Neural cell (in vitro differentiated cells): Measurements from ENCODE around the gene PLP2. TPM values are rescaled to one million over a fixed set of nuclear protein-coding genes. Genes with fewer than 3 reads are reported as not detected.
A peak's percentile ranks its signal among the peaks of the same experiment; 100 is the strongest.

ENCODE experiments used
- H2AFZ ChIP-seq: fragments of 200-600, 300-800 bp; sonication (generic), shearing (Covaris generic); 2 replicates; pipeline ENCODE4 v1.6.0; 2014; ENCODE audit warnings: low read depth, mild to moderate bottlenecking, antibody characterized with exemption, low read length, moderate library complexity
- H3F3A ChIP-seq: fragments of 200-600 bp; shearing (Covaris generic); 2 replicates; pipeline ENCODE4 v1.6.1; 2016; ENCODE audit warnings: mild to moderate bottlenecking, moderate library complexity, mixed read lengths, antibody characterized with exemption, low read length; ENCODE audit not compliant: insufficient read depth, poor library complexity, severe bottlenecking
- H3K27ac ChIP-seq: fragments of 200-600, 300-800 bp; sonication (generic), shearing (Covaris generic); 2 replicates; pipeline ENCODE4 v1.5.1; 2014; ENCODE audit warnings: mild to moderate bottlenecking, low read length, moderate library complexity
- H3K27me3 ChIP-seq: fragments of 300-800, 200-600 bp; sonication (generic), shearing (Covaris generic); 2 replicates; pipeline ENCODE4 v1.6.0; 2014; ENCODE audit warnings: mild to moderate bottlenecking, low read depth, low read length, moderate library complexity; ENCODE audit not compliant: insufficient read depth
- H3K36me3 ChIP-seq: fragments of 300-800, 200-600 bp; sonication (generic), shearing (Covaris generic); 2 replicates; pipeline ENCODE4 v1.5.1; 2014; ENCODE audit warnings: mild to moderate bottlenecking, antibody characterized with exemption, low read length, moderate library complexity; ENCODE audit not compliant: insufficient read depth
- H3K4me2 ChIP-seq: fragments of 300-800, 200-600 bp; sonication (generic), shearing (Covaris generic); 2 replicates; pipeline ENCODE4 v1.6.0; 2014; ENCODE audit warnings: mild to moderate bottlenecking, low read length
- H3K4me3 ChIP-seq: fragments of 300-800, 200-600 bp; sonication (generic), shearing (Covaris generic); 2 replicates; pipeline ENCODE4 v1.5.1; 2014; ENCODE audit warnings: mild to moderate bottlenecking, low read length, moderate library complexity
- H3K79me2 ChIP-seq: fragments of 200-600 bp; shearing (Covaris generic); replicated peaks from 2 replicates; pipeline ENCODE4 v1.6.0; 2014; ENCODE audit warnings: mild to moderate bottlenecking, low read length, moderate library complexity; ENCODE audit not compliant: insufficient read depth
- H3K9ac ChIP-seq: fragments of 300-800, 200-600 bp; sonication (generic), shearing (Covaris generic); 2 replicates; pipeline ENCODE4 v1.6.1; 2016; ENCODE audit warnings: mild to moderate bottlenecking, low read length, mixed read lengths
- H3K9me2 ChIP-seq: fragments of 200-600 bp; shearing (Covaris generic); 2 replicates; pipeline ENCODE4 v1.6.1; 2016; ENCODE audit warnings: mild to moderate bottlenecking, low read length, mixed read lengths; ENCODE audit not compliant: insufficient read depth
- H3K9me3 ChIP-seq: fragments of 200-600, 300-800 bp; sonication (generic), shearing (Covaris generic); 2 replicates; pipeline ENCODE4 v1.6.1; 2016; ENCODE audit warnings: mild to moderate bottlenecking, mixed run types, low read length, moderate library complexity, mixed read lengths
- H4K20me1 ChIP-seq: fragments of 200-600 bp; shearing (Covaris generic); 2 replicates; pipeline ENCODE4 v1.6.1; 2016; ENCODE audit warnings: mild to moderate bottlenecking, mixed run types; ENCODE audit not compliant: insufficient read depth
- CTCF ChIP-seq: fragments of 450-650 bp; IDR thresholded peaks from 2 replicates; pipeline ENCODE4 v1.5.1; 2014; ENCODE audit warnings: antibody characterized with exemption, mild to moderate bottlenecking, moderate library complexity; ENCODE audit not compliant: poor library complexity, severe bottlenecking
- EP300 ChIP-seq: fragments of 450-650 bp; conservative IDR thresholded peaks from 2 replicates; pipeline ENCODE4 v1.6.1; 2014; ENCODE audit warnings: antibody characterized with exemption, mild to moderate bottlenecking, moderate library complexity; ENCODE audit not compliant: poor library complexity, severe bottlenecking
- EZH2 ChIP-seq: fragments of 200-600, 300-800 bp; shearing (Covaris generic), sonication (generic); IDR thresholded peaks from 2 replicates; pipeline ENCODE4 v1.6.1; 2014; ENCODE audit warnings: antibody characterized with exemption, low read length, borderline replicate concordance, mild to moderate bottlenecking; ENCODE audit not compliant: insufficient read depth, poor library complexity, severe bottlenecking
- MXI1 ChIP-seq: fragments of 450-650 bp; conservative IDR thresholded peaks from 2 replicates; pipeline ENCODE4 v1.6.1; 2014; ENCODE audit warnings: antibody characterized with exemption, mild to moderate bottlenecking; ENCODE audit not compliant: poor library complexity, severe bottlenecking
- POLR2AphosphoS5 ChIP-seq: IDR thresholded peaks from 2 replicates; pipeline ENCODE4 v1.6.1; 2012
- RAD21 ChIP-seq: fragments of 450-650 bp; conservative IDR thresholded peaks from 2 replicates; pipeline ENCODE4 v1.6.1; 2014; ENCODE audit warnings: antibody characterized with exemption, mild to moderate bottlenecking, moderate library complexity
- REST ChIP-seq: IDR thresholded peaks from 2 replicates; pipeline ENCODE4 v1.6.1; 2012; ENCODE audit warnings: borderline replicate concordance
- SMC3 ChIP-seq: fragments of 450-650 bp; conservative IDR thresholded peaks from 2 replicates; pipeline ENCODE4 v1.6.1; 2014; ENCODE audit warnings: antibody characterized with exemption, mild to moderate bottlenecking, moderate library complexity; ENCODE audit not compliant: poor library complexity
- TAF1 ChIP-seq: IDR thresholded peaks from 2 replicates; pipeline ENCODE4 v1.6.1; 2012; ENCODE audit warnings: low read depth
- polyA plus RNA-seq: library from polyadenylated mRNA; depleted of rRNA; stranded (reverse); fragments of >200 nt; gene quantifications from 2 replicates; pipeline ENCODE4 v1.2.3, GENCODE V29; 2014

Gene PLP2
- polyA plus RNA-seq, 1 donor from 2014 or later: not detected

- no peak for TF ChIP-seq EP300
- no peak for TF ChIP-seq RAD21
- TF ChIP-seq SMC3: no peak
- no peak for TF ChIP-seq TAF1
- no peak for TF ChIP-seq POLR2AphosphoS5
- Histone ChIP-seq H3K4me2 (no peak overlapping the region), H3F3A (no peaks in the 10 kb centered on the region), H2AFZ (no peak overlapping the region), H3K9me2 (no peaks in the 10 kb centered on the region), H3K4me3 (peak overlapping the region; percentile 37), H3K9me3 (no peaks in the 10 kb centered on the region), H3K27me3 (peaks cover 9% of the 10 kb centered on the region), H3K79me2 (no peaks in the 10 kb centered on the region), H3K9ac (no peak overlapping the region), H3K36me3 (no peaks in the 10 kb centered on the region), H4K20me1 (no peaks in the 10 kb centered on the region), H3K27ac (no peak overlapping the region)
Observed at GRCh38 chrX:49166914-49167739, 4.6 kb upstream of the PLP2 start.

- no peak overlapping the region for H3K4me2 ChIP-seq
- H4K20me1 ChIP-seq: no peaks in the 10 kb centered on the region
- H3K36me3 ChIP-seq: no peaks in the 10 kb centered on the region
- no peak overlapping the region for H3K9ac ChIP-seq
- H3K79me2 ChIP-seq: no peaks in the 10 kb centered on the region
- H3F3A ChIP-seq: no peaks in the 10 kb centered on the region
- H3K9me3 ChIP-seq: no peaks in the 10 kb centered on the region
- TF ChIP-seq REST (no peak), EP300 (no peak), TAF1 (no peak), CTCF (no peak), MXI1 (no peak), POLR2AphosphoS5 (no peak), RAD21 (no peak), SMC3 (no peak), EZH2 (no peak)
- no peak overlapping the region for H2AFZ ChIP-seq
- peaks cover 15% of the 10 kb centered on the region for H3K27me3 ChIP-seq
- no peak overlapping the region for H3K27ac ChIP-seq
- no peak overlapping the region for H3K4me3 ChIP-seq
- no peaks in the 10 kb centered on the region for H3K9me2 ChIP-seq
Observed at GRCh38 chrX:49167740-49168108, 4.0 kb upstream of the PLP2 start.
